ENCODE measurements around the gene B3GAT3. TPM values are rescaled to one million over a fixed set of nuclear protein-coding genes. Genes with fewer than 3 reads are reported as not detected.

Gene B3GAT3
- total and polyA plus RNA-seq, 10 of the 15 experiments (the other 5 are each of a cell fraction or from before 2014, with no cell fraction given): 0.31 to 52.7 (median 29.8) TPM

- TF ChIP-seq, protein P1, sequence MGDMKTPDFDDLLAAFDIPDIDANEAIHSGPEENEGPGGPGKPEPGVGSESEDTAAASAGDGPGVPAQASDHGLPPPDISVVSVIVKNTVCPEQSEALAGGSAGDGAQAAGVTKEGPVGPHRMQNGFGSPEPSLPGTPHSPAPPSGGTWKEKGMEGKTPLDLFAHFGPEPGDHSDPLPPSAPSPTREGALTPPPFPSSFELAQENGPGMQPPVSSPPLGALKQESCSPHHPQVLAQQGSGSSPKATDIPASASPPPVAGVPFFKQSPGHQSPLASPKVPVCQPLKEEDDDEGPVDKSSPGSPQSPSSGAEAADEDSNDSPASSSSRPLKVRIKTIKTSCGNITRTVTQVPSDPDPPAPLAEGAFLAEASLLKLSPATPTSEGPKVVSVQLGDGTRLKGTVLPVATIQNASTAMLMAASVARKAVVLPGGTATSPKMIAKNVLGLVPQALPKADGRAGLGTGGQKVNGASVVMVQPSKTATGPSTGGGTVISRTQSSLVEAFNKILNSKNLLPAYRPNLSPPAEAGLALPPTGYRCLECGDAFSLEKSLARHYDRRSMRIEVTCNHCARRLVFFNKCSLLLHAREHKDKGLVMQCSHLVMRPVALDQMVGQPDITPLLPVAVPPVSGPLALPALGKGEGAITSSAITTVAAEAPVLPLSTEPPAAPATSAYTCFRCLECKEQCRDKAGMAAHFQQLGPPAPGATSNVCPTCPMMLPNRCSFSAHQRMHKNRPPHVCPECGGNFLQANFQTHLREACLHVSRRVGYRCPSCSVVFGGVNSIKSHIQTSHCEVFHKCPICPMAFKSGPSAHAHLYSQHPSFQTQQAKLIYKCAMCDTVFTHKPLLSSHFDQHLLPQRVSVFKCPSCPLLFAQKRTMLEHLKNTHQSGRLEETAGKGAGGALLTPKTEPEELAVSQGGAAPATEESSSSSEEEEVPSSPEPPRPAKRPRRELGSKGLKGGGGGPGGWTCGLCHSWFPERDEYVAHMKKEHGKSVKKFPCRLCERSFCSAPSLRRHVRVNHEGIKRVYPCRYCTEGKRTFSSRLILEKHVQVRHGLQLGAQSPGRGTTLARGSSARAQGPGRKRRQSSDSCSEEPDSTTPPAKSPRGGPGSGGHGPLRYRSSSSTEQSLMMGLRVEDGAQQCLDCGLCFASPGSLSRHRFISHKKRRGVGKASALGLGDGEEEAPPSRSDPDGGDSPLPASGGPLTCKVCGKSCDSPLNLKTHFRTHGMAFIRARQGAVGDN (IDR thresholded peaks at IDR 0.05): peak; percentile 67
- TF ChIP-seq, protein P2, sequence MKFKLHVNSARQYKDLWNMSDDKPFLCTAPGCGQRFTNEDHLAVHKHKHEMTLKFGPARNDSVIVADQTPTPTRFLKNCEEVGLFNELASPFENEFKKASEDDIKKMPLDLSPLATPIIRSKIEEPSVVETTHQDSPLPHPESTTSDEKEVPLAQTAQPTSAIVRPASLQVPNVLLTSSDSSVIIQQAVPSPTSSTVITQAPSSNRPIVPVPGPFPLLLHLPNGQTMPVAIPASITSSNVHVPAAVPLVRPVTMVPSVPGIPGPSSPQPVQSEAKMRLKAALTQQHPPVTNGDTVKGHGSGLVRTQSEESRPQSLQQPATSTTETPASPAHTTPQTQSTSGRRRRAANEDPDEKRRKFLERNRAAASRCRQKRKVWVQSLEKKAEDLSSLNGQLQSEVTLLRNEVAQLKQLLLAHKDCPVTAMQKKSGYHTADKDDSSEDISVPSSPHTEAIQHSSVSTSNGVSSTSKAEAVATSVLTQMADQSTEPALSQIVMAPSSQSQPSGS (IDR thresholded peaks at IDR 0.05; ENCODE audit: low read length): peak; percentile 63
- TF ChIP-seq MEF2B (IDR thresholded peaks at IDR 0.05; ENCODE audit: partially characterized antibody, poor library complexity, severe bottlenecking) (peak; percentile 18), SUPT20H (IDR thresholded peaks at IDR 0.05; ENCODE audit: borderline replicate concordance, control insufficient read depth, low read depth, low read length) (no peak), POLR2A (IDR thresholded peaks at IDR 0.05; ENCODE audit: low read depth, low read length) (peak; percentile 97), NFYB (IDR thresholded peaks at IDR 0.05; ENCODE audit: insufficient read depth, low read depth, low read length) (peak; percentile 87), FOS (IDR thresholded peaks at IDR 0.05; ENCODE audit: borderline replicate concordance, extremely low read depth, insufficient read length) (peak; percentile 30), HCFC1 (IDR thresholded peaks at IDR 0.05; ENCODE audit: low read length) (peak; percentile 92), NFXL1 (IDR thresholded peaks at IDR 0.05; ENCODE audit: borderline replicate concordance) (no peak), RCOR1 (conservative IDR thresholded peaks at IDR 0.05; ENCODE audit: low read depth, low read length) (no peak), ZNF384 (IDR thresholded peaks at IDR 0.05; ENCODE audit: borderline replicate concordance, low read depth, low read length) (no peak), RELA (IDR thresholded peaks at IDR 0.05; ENCODE audit: borderline replicate concordance, partially characterized antibody) (peak; percentile 95)
- TF ChIP-seq, protein P3, sequence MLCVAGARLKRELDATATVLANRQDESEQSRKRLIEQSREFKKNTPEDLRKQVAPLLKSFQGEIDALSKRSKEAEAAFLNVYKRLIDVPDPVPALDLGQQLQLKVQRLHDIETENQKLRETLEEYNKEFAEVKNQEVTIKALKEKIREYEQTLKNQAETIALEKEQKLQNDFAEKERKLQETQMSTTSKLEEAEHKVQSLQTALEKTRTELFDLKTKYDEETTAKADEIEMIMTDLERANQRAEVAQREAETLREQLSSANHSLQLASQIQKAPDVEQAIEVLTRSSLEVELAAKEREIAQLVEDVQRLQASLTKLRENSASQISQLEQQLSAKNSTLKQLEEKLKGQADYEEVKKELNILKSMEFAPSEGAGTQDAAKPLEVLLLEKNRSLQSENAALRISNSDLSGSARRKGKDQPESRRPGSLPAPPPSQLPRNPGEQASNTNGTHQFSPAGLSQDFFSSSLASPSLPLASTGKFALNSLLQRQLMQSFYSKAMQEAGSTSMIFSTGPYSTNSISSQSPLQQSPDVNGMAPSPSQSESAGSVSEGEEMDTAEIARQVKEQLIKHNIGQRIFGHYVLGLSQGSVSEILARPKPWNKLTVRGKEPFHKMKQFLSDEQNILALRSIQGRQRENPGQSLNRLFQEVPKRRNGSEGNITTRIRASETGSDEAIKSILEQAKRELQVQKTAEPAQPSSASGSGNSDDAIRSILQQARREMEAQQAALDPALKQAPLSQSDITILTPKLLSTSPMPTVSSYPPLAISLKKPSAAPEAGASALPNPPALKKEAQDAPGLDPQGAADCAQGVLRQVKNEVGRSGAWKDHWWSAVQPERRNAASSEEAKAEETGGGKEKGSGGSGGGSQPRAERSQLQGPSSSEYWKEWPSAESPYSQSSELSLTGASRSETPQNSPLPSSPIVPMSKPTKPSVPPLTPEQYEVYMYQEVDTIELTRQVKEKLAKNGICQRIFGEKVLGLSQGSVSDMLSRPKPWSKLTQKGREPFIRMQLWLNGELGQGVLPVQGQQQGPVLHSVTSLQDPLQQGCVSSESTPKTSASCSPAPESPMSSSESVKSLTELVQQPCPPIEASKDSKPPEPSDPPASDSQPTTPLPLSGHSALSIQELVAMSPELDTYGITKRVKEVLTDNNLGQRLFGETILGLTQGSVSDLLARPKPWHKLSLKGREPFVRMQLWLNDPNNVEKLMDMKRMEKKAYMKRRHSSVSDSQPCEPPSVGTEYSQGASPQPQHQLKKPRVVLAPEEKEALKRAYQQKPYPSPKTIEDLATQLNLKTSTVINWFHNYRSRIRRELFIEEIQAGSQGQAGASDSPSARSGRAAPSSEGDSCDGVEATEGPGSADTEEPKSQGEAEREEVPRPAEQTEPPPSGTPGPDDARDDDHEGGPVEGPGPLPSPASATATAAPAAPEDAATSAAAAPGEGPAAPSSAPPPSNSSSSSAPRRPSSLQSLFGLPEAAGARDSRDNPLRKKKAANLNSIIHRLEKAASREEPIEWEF (IDR thresholded peaks at IDR 0.05; ENCODE audit: insufficient replicate concordance, low read depth, low read length): no peak
- TF ChIP-seq, protein P4, sequence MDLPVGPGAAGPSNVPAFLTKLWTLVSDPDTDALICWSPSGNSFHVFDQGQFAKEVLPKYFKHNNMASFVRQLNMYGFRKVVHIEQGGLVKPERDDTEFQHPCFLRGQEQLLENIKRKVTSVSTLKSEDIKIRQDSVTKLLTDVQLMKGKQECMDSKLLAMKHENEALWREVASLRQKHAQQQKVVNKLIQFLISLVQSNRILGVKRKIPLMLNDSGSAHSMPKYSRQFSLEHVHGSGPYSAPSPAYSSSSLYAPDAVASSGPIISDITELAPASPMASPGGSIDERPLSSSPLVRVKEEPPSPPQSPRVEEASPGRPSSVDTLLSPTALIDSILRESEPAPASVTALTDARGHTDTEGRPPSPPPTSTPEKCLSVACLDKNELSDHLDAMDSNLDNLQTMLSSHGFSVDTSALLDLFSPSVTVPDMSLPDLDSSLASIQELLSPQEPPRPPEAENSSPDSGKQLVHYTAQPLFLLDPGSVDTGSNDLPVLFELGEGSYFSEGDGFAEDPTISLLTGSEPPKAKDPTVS (IDR thresholded peaks at IDR 0.05; ENCODE audit: low read depth, low read length): peak; percentile 82
Measured at GRCh38 chr11:62591448-62592145, 30.2 kb downstream of the B3GAT3 start, which contains the start of gene TUT1 (continued).
